Prostate gland (tissue), 2 donors: ENCODE results near the gene TBRG1.

Source experiments
- CTCF ChIP-seq, 4 experiments: fragments of 200-600 bp in 2 of 4; fragments of 450-650 bp in 2 of 4; sonication (generic) in 2 of 4; IDR thresholded peaks; 1 replicate in 3 of 4; 2 replicates in 1 of 4; pipeline ENCODE4 v1.5.1; 2016 to 2019; ENCODE audit warnings: antibody characterized with exemption in 4 of 4, mild to moderate bottlenecking in 2 of 4, moderate library complexity in 2 of 4
- POLR2A ChIP-seq: fragments of 450-650 bp; IDR thresholded peaks from one replicate; pipeline ENCODE4 v1.6.1; 2016; ENCODE audit warnings: antibody characterized with exemption, mild to moderate bottlenecking
- POLR2AphosphoS5 ChIP-seq: sonication (generic); formaldehyde crosslinking; IDR thresholded peaks from one replicate; pipeline ENCODE4 v1.6.1; 2017; ENCODE audit warnings: antibody characterized with exemption

GRCh38 chr11:124640666-124641065, 18.0 kb downstream of the TBRG1 start:
- no peak for TF ChIP-seq POLR2A
- no peak for TF ChIP-seq CTCF (IDR thresholded peaks at IDR 0.05)
- no peak for TF ChIP-seq POLR2AphosphoS5
